ENCODE results near the gene PCDHA7. TPM values are rescaled to one million over a fixed set of nuclear protein-coding genes. Genes with fewer than 3 reads are reported as not detected.

Gene PCDHA7
- total RNA-seq, 2 donors from 2014 or later: 0.10 to 0.11 TPM

DNA sequence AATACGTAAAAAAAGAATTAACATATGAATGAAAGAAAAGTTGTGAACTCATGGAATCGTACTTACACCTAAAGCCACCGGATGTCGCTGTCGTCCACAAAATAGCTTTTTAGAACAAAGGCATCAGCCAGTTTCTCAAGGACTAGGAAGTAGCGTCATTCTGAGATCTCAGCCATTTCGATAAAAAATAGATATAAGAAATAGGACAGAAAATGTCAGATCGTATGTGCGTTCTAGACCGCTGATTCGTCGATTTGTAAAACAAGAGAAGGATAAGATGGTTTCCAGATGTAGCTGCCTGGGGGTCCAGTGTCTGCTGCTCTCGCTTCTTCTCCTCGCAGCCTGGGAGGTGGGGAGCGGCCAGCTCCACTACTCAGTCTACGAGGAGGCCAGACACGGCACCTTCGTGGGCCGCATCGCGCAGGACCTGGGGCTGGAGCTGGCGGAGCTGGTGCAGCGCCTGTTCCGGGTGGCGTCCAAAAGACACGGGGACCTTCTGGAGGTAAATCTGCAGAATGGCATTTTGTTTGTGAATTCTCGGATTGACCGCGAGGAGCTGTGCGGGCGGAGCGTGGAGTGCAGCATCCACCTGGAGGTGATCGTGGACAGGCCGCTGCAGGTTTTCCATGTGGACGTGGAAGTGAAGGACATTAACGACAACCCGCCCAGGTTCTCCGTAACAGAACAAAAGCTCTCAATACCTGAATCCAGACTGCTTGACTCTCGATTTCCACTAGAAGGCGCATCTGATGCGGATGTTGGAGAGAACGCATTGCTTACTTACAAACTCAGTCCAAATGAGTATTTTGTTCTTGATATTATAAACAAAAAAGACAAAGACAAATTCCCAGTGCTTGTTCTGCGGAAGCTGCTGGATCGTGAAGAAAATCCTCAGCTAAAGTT lies 22.0 kb downstream of the PCDHA7 start, which contains the start of gene PCDHA10:
Gene PCDHA10 (plus strand): TSS at position 126 of the 903 bp plus-strand sequence. CDS start 152 bp downstream, at position 278.
- H3K4me3 ChIP-seq: no peak within 1 kb of the TSS
- intact Hi-C loops (cut with DNase I): no loop called here
- no peaks in the 10 kb centered on the region for H3K27me3 ChIP-seq

GRCh38 chr5:140857177-140857986 lies 23.3 kb downstream of the PCDHA7 start:
- intact Hi-C loops (cut with DNase I): no loop called here

More for the DNA sequence above, 22.0 kb downstream of the PCDHA7 start, which contains the start of gene PCDHA10:
- H3K9ac ChIP-seq (ENCODE audit: low read depth in 2 of 2, low read length in 2 of 2): no peak within 1 kb of the TSS
- no peak for DNase-seq
- H3K9me3 ChIP-seq: peaks cover 3% of the 10 kb centered on the region
- H3K36me3 ChIP-seq: no peaks in the 10 kb centered on the region
- no peak within 1 kb of the TSS for H3K27ac ChIP-seq
- no peaks in the 10 kb centered on the region for H3K4me1 ChIP-seq
- TF ChIP-seq, protein P1, sequence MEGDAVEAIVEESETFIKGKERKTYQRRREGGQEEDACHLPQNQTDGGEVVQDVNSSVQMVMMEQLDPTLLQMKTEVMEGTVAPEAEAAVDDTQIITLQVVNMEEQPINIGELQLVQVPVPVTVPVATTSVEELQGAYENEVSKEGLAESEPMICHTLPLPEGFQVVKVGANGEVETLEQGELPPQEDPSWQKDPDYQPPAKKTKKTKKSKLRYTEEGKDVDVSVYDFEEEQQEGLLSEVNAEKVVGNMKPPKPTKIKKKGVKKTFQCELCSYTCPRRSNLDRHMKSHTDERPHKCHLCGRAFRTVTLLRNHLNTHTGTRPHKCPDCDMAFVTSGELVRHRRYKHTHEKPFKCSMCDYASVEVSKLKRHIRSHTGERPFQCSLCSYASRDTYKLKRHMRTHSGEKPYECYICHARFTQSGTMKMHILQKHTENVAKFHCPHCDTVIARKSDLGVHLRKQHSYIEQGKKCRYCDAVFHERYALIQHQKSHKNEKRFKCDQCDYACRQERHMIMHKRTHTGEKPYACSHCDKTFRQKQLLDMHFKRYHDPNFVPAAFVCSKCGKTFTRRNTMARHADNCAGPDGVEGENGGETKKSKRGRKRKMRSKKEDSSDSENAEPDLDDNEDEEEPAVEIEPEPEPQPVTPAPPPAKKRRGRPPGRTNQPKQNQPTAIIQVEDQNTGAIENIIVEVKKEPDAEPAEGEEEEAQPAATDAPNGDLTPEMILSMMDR (IDR thresholded peaks at IDR 0.05): no peak

DNA sequence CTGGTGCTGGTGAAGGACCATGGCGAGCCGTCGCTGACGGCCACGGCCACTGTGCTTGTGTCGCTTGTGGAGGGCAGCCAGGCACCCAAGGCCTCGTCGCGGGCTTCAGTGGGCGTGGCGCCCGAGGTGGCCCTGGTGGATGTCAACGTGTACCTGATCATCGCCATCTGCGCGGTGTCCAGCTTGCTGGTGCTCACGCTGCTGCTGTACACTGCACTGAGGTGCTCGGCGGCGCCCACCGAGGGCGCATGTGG lies 23.8 kb downstream of the PCDHA7 start:
- Histone ChIP-seq H3K9ac (ENCODE audit: low read depth in 2 of 2, low read length in 2 of 2) (no peak overlapping the region), H3K36me3 (no peaks in the 10 kb centered on the region), H3K4me1 (no peaks in the 10 kb centered on the region), H3K27ac (no peak overlapping the region), H3K9me3 (peaks cover 3% of the 10 kb centered on the region), H3K4me3 (no peak overlapping the region), H3K27me3 (no peaks in the 10 kb centered on the region)
- TF ChIP-seq, protein P1 (IDR thresholded peaks at IDR 0.05): no peak
- intact Hi-C loops (cut with DNase I): no loop called here
- DNase-seq: no peak

More at GRCh38 chr5:140857177-140857986, 23.3 kb downstream of the PCDHA7 start:
- DNase-seq: no peak
- H3K4me1 ChIP-seq: no peaks in the 10 kb centered on the region
- H3K27ac ChIP-seq: no peak overlapping the region
- TF ChIP-seq, protein P1 (IDR thresholded peaks at IDR 0.05): no peak
- H3K27me3 ChIP-seq: no peaks in the 10 kb centered on the region
- peaks cover 3% of the 10 kb centered on the region for H3K9me3 ChIP-seq
- no peaks in the 10 kb centered on the region for H3K36me3 ChIP-seq
- no peak overlapping the region for H3K9ac ChIP-seq (ENCODE audit: low read depth in 2 of 2, low read length in 2 of 2)
- no peak overlapping the region for H3K4me3 ChIP-seq

- Histone ChIP-seq H3K27me3 (no peaks in the 10 kb centered on the region), H3K9ac (ENCODE audit: low read depth in 2 of 2, low read length in 2 of 2) (no peak overlapping the region), H3K9me3 (no peaks in the 10 kb centered on the region), H3K4me3 (no peak overlapping the region), H3K27ac (no peak overlapping the region), H3K4me1 (no peaks in the 10 kb centered on the region), H3K36me3 (no peaks in the 10 kb centered on the region)
- TF ChIP-seq, protein P1 (IDR thresholded peaks at IDR 0.05): no peak
- intact Hi-C loops (cut with DNase I): no loop called here
- no peak for DNase-seq
Measured at GRCh38 chr5:140862441-140863295, 28.6 kb downstream of the PCDHA7 start.

Data from colonic mucosa (tissue), 4 donors.